ENCODE results near the gene C20orf204.

The C20orf204 gene

GRCh38 chr20:64051561-64052325 lies 15.8 kb downstream of the C20orf204 start:
- H3K4me3 ChIP-seq (ENCODE audit: low read length) = no peak overlapping the region
- H3K4me1 ChIP-seq (ENCODE audit: low read length) = peaks cover 25% of the 10 kb centered on the region
- no peaks in the 10 kb centered on the region for H3K9me3 ChIP-seq (ENCODE audit: insufficient read depth, low read length)
- H3K79me2 ChIP-seq (ENCODE audit: low read length) = no peaks in the 10 kb centered on the region
- peaks cover 5% of the 10 kb centered on the region; the same call in 1 of the 2 replicates for H3K27me3 ChIP-seq (ENCODE audit: low read depth, low read length)
- no peak overlapping the region for H3K27ac ChIP-seq (ENCODE audit: low read length)
- no peak overlapping the region for H3K4me2 ChIP-seq (ENCODE audit: low read length)
- H3K36me3 ChIP-seq (replicated peaks; ENCODE audit: low read depth, low read length) = no peaks in the 10 kb centered on the region
- H2AFZ ChIP-seq (ENCODE audit: low read depth, low read length) = no peak overlapping the region
- no peaks in the 10 kb centered on the region for H4K20me1 ChIP-seq (ENCODE audit: insufficient read depth, low read length)
- TF ChIP-seq EZH2phosphoT487 (IDR thresholded peaks at IDR 0.05; ENCODE audit: low read depth) (no peak), CTCF (IDR thresholded peaks at IDR 0.05; ENCODE audit: low read depth, low read length) (no peak)
- H3K9ac ChIP-seq (ENCODE audit: low read length) = no peak overlapping the region

GRCh38 chr20:64052326-64052722 lies 16.3 kb downstream of the C20orf204 start:
- H3K27ac ChIP-seq (ENCODE audit: low read length) = no peak overlapping the region
- peaks cover 31% of the 10 kb centered on the region for H3K4me1 ChIP-seq (ENCODE audit: low read length)
- H2AFZ ChIP-seq (ENCODE audit: low read depth, low read length) = no peak overlapping the region
- no peaks in the 10 kb centered on the region for H3K79me2 ChIP-seq (ENCODE audit: low read length)
- H3K4me2 ChIP-seq (ENCODE audit: low read length) = no peak overlapping the region
- no peaks in the 10 kb centered on the region for H3K36me3 ChIP-seq (replicated peaks; ENCODE audit: low read depth, low read length)
- no peaks in the 10 kb centered on the region for H4K20me1 ChIP-seq (ENCODE audit: insufficient read depth, low read length)
- no peaks in the 10 kb centered on the region for H3K9me3 ChIP-seq (ENCODE audit: insufficient read depth, low read length)
- H3K4me3 ChIP-seq (ENCODE audit: low read length) = no peak overlapping the region
- no peak overlapping the region for H3K9ac ChIP-seq (ENCODE audit: low read length)
- TF ChIP-seq EZH2phosphoT487 (IDR thresholded peaks at IDR 0.05; ENCODE audit: low read depth) = no peak
- no peak for TF ChIP-seq CTCF (IDR thresholded peaks at IDR 0.05; ENCODE audit: low read depth, low read length)
- H3K27me3 ChIP-seq (ENCODE audit: low read depth, low read length) = peaks cover 5% of the 10 kb centered on the region; the same call in 1 of the 2 replicates

DNA sequence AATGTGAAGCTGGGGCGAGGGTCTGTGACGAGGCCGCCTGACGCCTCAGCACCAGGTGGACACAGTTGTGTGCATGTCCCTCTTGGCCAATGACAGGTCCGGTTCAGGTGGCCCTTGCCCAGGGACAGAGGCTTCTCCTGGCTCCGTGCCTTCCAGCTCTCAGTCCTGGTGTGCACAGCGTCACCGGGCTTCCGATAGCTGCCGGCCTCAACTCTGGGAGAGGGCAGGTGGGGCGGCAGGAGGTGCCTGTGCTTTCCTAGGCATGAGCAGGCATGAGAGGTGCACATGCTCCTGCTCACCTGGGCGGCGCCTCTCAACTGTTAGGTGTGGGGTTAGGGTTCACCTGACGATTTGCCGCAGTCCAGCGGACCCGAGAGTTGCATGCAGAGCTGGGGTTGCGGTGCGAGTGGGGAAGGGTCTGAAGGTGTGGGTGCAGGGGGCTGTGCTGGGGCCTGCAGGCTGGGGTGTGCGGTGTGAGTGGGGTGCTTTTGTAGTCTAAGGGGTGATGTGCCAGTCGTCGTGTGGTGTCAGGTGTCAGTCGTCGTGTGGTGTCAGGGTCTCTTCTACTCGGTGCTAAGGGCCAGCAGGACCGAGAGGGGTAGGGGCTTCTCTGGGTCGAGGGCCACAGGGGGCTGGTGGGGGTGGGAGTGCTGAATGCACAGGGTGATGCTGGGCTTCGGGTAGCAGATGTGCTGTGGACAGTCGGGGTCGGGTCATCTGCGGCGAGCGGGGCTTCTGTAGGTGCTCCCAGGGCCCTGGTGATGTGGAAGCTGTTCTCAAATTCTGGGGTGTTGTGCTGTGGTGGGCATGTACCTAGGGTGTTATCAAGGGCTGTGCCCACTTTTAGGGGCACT lies 17.2 kb downstream of the C20orf204 start:
- H3K27me3 ChIP-seq (ENCODE audit: low read depth, low read length) = peaks cover 5% of the 10 kb centered on the region; the same call in 1 of the 2 replicates
- H3K4me2 ChIP-seq (ENCODE audit: low read length) = no peak overlapping the region
- H3K4me1 ChIP-seq (ENCODE audit: low read length) = peaks cover 38% of the 10 kb centered on the region
- no peak overlapping the region for H3K27ac ChIP-seq (ENCODE audit: low read length)
- H2AFZ ChIP-seq (ENCODE audit: low read depth, low read length) = no peak overlapping the region
- H3K4me3 ChIP-seq (ENCODE audit: low read length) = no peak overlapping the region
- no peaks in the 10 kb centered on the region for H3K36me3 ChIP-seq (replicated peaks; ENCODE audit: low read depth, low read length)
- H4K20me1 ChIP-seq (ENCODE audit: insufficient read depth, low read length) = no peaks in the 10 kb centered on the region
- H3K79me2 ChIP-seq (ENCODE audit: low read length) = no peaks in the 10 kb centered on the region
- H3K9me3 ChIP-seq (ENCODE audit: insufficient read depth, low read length) = no peaks in the 10 kb centered on the region
- TF ChIP-seq CTCF (IDR thresholded peaks at IDR 0.05; ENCODE audit: low read depth, low read length) (no peak), EZH2phosphoT487 (IDR thresholded peaks at IDR 0.05; ENCODE audit: low read depth) (no peak)
- no peak overlapping the region for H3K9ac ChIP-seq (ENCODE audit: low read length)

Data from OCI-LY3 (cell line).